Non-pigmented ciliary epithelial cell (primary cell): ENCODE data around the gene MYOM1.

Experiments
- DNase-seq: peaks from one replicate; pipeline ENCODE4 v3.0.0-alpha.2; 2010; ENCODE audit warnings: low read depth

The MYOM1 gene

DNA sequence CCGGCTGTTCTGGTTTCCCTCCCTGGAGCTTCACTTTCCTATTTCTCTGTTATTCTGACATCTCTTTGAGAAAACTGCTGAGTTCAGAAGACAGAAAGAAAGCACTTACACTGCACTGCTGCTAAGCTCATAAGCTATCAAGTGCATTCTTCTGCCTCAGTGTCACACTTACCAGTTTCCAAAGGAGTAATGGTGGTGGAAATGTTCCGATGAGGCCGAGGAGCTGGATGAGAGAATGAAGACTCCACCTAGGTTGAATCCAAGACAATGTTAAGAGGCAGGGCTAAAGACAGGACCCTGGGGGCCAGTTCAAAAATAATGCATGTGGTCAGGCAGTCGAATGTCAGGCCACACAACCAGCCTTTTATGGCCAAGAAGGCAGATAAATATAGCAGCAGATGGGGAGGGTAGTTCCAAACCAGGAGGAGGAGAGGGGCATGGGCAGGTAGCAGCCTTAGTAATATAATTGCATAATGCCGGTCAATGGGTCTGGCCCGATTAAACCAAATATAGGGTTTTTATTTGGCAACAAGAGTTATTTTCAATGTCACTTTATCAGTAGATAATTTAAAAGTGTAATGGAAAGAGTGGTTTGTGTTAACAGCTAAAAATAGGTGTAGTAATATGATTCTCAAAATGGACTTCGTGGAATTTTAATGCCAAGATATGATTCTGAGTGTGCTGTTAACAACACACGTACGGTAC lies at the start of gene MYOM1:
Gene MYOM1 (minus strand): TSS at position 338 of the 705 bp plus-strand sequence. CDS start 4,745 bp downstream, outside the sequence.
- no peak for DNase-seq

DNA sequence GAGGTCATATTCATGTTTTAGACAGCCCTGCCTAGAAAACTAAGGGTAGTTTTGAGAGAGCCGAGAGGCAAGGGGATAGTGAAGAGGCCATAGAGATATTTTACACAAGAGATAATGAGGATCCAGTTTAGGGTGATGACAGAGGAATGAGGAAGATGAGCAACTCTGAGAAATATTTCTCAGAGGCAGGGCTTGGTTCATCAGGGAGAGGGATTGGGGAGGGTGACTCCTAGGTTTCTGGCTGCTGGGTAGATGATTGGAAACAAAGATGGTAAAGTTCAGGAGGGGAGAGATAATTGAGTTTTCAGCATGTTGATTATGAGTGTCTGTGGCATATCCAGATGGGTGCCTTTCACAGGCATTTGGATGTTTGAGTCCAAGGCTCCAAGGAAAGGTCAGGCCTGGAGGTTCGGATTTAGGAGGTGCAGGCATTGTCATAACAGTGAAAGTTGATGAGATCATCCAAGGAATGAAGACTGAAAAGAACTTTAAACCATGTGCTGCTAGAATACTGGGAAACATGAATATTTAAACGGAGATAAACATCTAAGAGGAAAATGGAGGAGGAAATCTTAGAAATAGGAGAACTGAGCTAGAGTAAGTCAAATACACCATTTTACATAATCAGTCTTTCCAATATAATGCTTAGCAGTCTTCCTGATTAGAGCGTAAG lies 49.6 kb upstream of the MYOM1 start:
- DNase-seq, result no peak

DNA sequence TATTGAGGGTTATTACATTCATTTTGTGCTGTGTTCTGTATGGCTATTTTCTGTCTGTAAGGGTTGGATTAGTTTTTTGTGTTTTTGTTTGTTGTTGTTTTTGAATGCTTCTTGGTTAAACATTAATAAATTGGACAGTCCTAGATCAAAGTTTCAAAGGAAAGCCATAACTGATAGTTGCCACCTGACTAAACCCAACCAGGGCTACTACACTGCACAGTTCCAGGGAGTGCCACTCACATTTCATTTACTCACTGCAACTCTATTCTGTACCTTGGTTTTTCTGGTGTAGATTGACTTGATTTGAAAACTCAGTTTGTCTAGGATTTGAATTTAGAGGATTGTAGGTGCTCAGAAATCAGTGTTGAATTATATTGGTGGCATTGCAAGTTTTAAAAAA lies 48.5 kb upstream of the MYOM1 start:
- no peak for DNase-seq

- no peak for DNase-seq
These were observed 46.4 kb upstream of the MYOM1 start for GRCh38 chr18:3266062-3266608.

DNA sequence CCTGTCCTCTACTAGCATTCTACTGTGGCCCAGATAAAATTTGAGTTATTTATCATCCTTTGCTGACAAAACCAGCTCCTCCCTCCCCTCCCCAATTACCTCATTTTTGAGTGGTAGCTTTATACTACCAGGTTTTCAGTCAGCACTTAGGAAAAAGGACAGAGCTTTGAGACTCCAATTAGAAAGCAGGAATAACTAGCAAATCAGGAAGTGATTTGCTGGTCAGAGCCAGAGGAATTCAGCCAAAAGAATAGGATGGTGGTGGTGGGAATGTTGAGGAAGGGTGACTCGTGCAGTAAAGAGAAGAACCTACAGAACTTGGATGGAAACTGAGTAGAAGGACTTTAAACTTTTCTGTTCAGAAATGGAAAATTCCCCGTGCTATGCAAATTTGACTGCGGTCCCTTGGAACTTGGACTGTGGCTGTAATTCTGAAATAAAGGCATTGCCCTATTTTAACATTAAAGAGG lies 45.8 kb upstream of the MYOM1 start:
- no peak for DNase-seq

DNA sequence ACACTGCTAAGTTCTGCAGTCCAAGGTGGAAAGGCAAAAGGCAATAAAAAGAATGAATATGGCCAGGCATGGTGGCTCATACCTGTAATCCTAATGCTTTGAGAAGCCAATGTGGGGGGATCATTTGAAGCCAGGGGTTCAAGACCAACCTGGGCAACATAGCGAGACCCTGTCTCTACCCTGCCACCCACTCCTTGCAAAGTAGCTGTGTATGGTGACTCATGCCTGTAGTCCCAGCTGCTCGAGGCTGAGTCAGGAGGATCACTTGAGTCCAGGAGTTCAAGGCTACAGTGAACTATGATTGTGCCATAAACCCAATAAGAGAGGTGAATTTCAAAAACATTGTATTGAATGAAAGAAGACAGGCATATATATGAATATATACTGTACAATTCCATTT lies 44.6 kb upstream of the MYOM1 start:
- no peak for DNase-seq

DNA sequence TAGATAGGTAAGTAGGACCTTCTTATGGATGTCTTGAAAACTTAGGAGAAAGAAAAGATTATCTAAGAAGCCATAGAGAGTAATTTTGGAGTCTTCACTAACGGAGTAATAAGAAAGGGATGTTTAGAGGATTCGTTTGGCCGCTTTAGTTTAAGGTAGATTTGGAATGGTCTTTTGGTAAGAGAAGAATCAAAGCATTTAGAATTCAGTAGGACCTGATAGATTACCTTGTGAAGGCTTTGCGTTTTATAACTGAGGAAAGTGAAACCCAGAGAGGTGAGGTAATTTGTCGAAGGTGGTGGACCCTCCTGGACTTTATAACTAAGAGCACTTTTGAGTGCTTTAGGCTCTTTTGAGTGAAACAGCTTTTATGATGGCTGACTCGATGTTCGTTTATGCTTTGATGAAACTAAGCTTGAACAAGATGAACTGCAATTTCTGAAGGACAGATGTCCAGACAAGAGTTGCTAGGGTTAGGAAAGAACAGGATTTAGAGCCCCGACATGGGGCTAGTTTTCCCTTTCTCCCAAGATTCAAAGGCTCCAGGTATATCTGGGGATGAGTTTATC lies 43.4 kb upstream of the MYOM1 start:
- no peak for DNase-seq

- DNase-seq, result no peak
These were observed 42.7 kb upstream of the MYOM1 start for GRCh38 chr18:3262234-3263131.

GRCh38 chr18:3261373-3262233 lies 41.8 kb upstream of the MYOM1 start, which contains the start of gene MYL12B:
TSS of gene MYL12B (plus strand) at chr18:3262133. CDS start at chr18:3272899, 10,766 bp downstream.
- no peak for DNase-seq

GRCh38 chr18:3260995-3261372 lies 41.2 kb upstream of the MYOM1 start:
- DNase-seq, result no peak

- DNase-seq, result no peak
These were observed 37.9 kb upstream of the MYOM1 start for GRCh38 chr18:3257627-3258120.

GRCh38 chr18:3256693-3257626 lies 37.2 kb upstream of the MYOM1 start:
- no peak for DNase-seq

DNA sequence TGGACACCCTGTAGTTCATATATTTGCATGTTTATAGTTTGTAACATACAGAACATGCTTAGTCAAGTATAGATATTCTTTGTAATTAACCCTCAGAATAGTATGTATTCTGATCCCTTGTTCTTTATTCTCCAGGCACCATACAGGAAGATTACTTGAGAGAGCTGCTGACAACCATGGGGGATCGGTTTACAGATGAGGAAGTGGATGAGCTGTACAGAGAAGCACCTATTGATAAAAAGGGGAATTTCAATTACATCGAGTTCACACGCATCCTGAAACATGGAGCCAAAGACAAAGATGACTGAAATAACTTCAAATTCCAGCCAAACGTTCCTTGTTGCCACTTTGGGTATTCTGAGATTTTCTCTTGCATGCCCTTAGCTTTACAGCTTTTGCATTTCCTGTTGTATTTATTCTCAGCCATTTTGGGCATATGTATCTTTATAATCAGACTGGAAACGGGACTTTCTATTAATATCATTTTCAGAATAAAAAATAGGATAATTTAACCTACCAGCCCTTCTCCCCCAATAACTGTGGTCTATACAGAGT lies 35.9 kb upstream of the MYOM1 start:
- DNase-seq, result no peak

DNA sequence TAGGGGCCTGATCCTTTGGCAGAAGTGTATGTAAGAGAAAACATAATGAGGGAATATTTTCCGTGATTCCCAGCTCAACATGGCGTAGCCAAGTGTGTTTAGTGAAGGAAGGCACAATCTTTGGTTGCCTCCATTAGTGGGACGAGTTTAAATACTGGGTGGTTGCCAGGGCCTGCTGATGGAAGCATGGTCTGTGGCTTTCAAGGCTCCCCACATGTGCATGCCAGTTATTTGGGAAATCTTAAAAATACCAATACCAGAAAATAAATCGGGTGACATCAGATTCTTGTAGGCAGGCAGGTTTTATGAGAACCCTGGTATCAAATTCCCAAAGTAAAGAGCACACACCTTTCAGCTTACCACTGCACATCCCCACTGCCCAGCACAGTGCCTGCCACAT lies 35.0 kb upstream of the MYOM1 start:
- no peak for DNase-seq

- DNase-seq, result no peak
These were observed 33.1 kb upstream of the MYOM1 start for GRCh38 chr18:3252843-3253242.

GRCh38 chr18:3251963-3252277 lies 32.2 kb upstream of the MYOM1 start:
- DNase-seq, result no peak

- DNase-seq, result no peak
These were observed 31.6 kb upstream of the MYOM1 start for GRCh38 chr18:3251249-3251962.

DNA sequence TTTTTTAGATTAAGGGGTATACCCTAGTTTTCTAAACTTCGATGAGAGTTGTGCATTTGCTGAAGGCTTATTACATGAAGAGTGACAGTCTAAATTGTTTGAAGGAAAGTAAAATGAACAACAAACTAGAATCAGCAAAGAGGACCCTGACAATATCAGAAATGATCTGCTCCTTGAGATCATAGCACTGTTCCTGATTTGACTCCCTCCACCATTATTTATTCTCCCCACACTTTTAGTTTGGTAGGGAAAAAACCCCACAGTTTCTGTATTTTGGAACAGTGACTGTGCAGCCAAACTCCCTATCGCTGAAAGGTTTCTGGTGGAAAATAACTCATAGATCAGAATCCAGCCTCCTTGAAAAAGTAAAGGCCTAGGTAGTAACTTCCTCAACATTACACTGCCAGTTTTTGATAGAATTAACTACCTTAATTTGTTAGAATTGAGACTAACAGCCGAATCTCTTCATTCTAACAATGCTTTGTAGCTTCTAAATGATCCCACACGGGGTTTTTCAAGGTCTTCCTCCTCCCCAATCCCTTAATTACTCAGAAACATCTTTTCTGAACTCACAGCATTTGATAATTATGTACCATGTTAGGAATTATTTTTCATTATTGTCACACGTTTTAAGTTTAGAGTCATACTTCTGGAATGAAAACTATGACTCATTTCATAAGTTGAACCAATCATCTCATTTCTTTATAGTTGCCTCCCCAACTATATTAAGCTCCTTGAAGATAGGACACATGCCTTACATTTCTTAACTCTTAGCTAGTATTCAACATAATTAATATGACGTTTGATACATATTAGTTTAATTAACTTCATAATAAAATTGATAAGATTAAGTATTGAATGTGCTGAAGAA lies 30.7 kb upstream of the MYOM1 start:
- DNase-seq, result peak; percentile 56
